HepG2 (cell line): ENCODE results near the gene CARTPT. TPM values are rescaled to one million over a fixed set of nuclear protein-coding genes. Genes with fewer than 3 reads are reported as not detected.

Experiments used
- ATAC-seq: fragments of 200-7000 bp; cut with Tn5 transposase; 3 replicates; pipeline ENCODE4 v1.9.1; 2020; ENCODE audit warnings: mild to moderate bottlenecking, moderate library complexity
- BruUV-seq: library from RNA; stranded (reverse); fragments of 400-500 nt; replicated peaks from 2 replicates; lab custom pipeline; 2021; lab: Mats Ljungman, UMichigan
- CTCF ChIA-PET: fragments of 300-600 bp; formaldehyde crosslinking; extraction: SDS; loops from one replicate; lab custom pipeline; 2021; ENCODE audit warnings: low total read pairs, inconsistent platforms, low intra/inter-chr PET ratio; lab: Yijun Ruan, JAX
- POLR2A ChIA-PET: fragments of 350-600 bp; sonication (Branson Sonifier 250); formaldehyde crosslinking; loops from one replicate; lab custom pipeline; 2020; ENCODE audit warnings: antibody characterized with exemption, inconsistent platforms; lab: Yijun Ruan, JAX
- DNase-seq: peaks from one replicate; pipeline ENCODE4 v3.0.0-alpha.2; 2015; ENCODE audit warnings: low spot score
- FAIRE-seq: peaks from 3 replicates; lab custom pipeline; 2011; peaks lifted over from hg19 to GRCh38; lab: Jason Lieb, UNC
- H2AFZ ChIP-seq: one replicate; pipeline ENCODE4 v1.6.1; 2011; ENCODE audit warnings: low read length, inconsistent platforms
- H3K27ac ChIP-seq: fragments of 300-600 bp; 3 replicates; pipeline ENCODE4 v1.8.0; 2011; ENCODE audit warnings: mixed run types, mild to moderate bottlenecking, mixed read lengths, low read length, inconsistent platforms; ENCODE audit not compliant: insufficient read depth; ENCODE audit errors: extremely low read length
- H3K27me3 ChIP-seq, 2 experiments: fragments of 200-600 bp in 1 of 2; 2 replicates in 1 of 2; 3 replicates in 1 of 2; pipeline versions ENCODE4 v1.6.0 to v1.8.0; 2011; ENCODE audit warnings: low read length in 2 of 2, mild to moderate bottlenecking in 2 of 2, moderate library complexity in 2 of 2, inconsistent platforms in 1 of 2; ENCODE audit not compliant: insufficient read depth in 2 of 2, control insufficient read depth in 1 of 2
- H3K36me3 ChIP-seq, 2 experiments: fragments of 200-600 bp in 1 of 2; replicated peaks in 1 of 2; 2 replicates in 1 of 2; 3 replicates in 1 of 2; pipeline versions ENCODE4 v1.5.1 to v1.8.0; 2011; ENCODE audit warnings: low read length in 2 of 2, inconsistent platforms in 1 of 2; ENCODE audit not compliant: insufficient read depth in 2 of 2, control insufficient read depth in 1 of 2
- H3K4me1 ChIP-seq: 2 replicates; pipeline ENCODE4 v1.5.1; 2012; ENCODE audit warnings: low read length, inconsistent platforms; ENCODE audit not compliant: insufficient read depth
- H3K4me2 ChIP-seq: 2 replicates; pipeline ENCODE4 v1.6.0; 2011; ENCODE audit warnings: low read depth, low read length, inconsistent platforms
- H3K4me3 ChIP-seq, 3 experiments: fragments of 200-600 bp in 1 of 3; sonication (generic), shearing (Covaris generic) in 1 of 3; replicated peaks in 1 of 3; 2 replicates each; pipeline ENCODE4 v1.5.1; 2011 to 2016; ENCODE audit warnings: low read length in 3 of 3, inconsistent platforms in 2 of 3, low read depth in 2 of 3, mild to moderate bottlenecking in 2 of 3, control low read depth in 1 of 3, mixed read lengths in 1 of 3; ENCODE audit not compliant: insufficient read depth in 1 of 3
- H3K79me2 ChIP-seq: one replicate; pipeline ENCODE4 v1.6.1; 2011; ENCODE audit warnings: low read length, inconsistent platforms; ENCODE audit not compliant: insufficient read depth
- H3K9ac ChIP-seq: 2 replicates; pipeline ENCODE4 v1.6.0; 2011; ENCODE audit warnings: mild to moderate bottlenecking, low read depth, low read length, inconsistent platforms; ENCODE audit not compliant: insufficient read depth
- H3K9me3 ChIP-seq: 2 replicates; pipeline ENCODE4 v1.5.1; 2012; ENCODE audit warnings: mild to moderate bottlenecking, low read length
- H4K20me1 ChIP-seq: 2 replicates; pipeline ENCODE4 v1.6.0; 2011; ENCODE audit warnings: inconsistent platforms, mild to moderate bottlenecking, low read length, moderate library complexity; ENCODE audit not compliant: insufficient read depth
- CREB3 ChIP-seq: sonication (generic); formaldehyde crosslinking; IDR thresholded peaks from 2 replicates; pipeline ENCODE4 v1.5.0; 2020; ENCODE audit warnings: missing genetic modification reagents
- FOXP1 ChIP-seq, 2 experiments: fragments of 450-650 bp in 1 of 2; IDR thresholded peaks; 2 replicates each; pipeline ENCODE4 v1.6.1; 2017 to 2018; ENCODE audit warnings: antibody characterized with exemption in 1 of 2
- KDM5A ChIP-seq: fragments of 200-600 bp; sonication (generic); IDR thresholded peaks from 2 replicates; pipeline ENCODE4 v1.7.0; 2018; ENCODE audit warnings: antibody characterized with exemption, mild to moderate bottlenecking, low read length, borderline replicate concordance
- NCOR1 ChIP-seq: fragments of 200-600 bp; sonication (generic); IDR thresholded peaks from 2 replicates; pipeline ENCODE4 v1.7.0; 2017; ENCODE audit warnings: antibody characterized with exemption, low read length, borderline replicate concordance
- NR3C1 ChIP-seq: sonication (generic); formaldehyde crosslinking; IDR thresholded peaks from 2 replicates; pipeline ENCODE4 v1.4.0; 2020; ENCODE audit warnings: missing genetic modification reagents
- SMAD3 ChIP-seq: sonication (generic); formaldehyde crosslinking; IDR thresholded peaks from 2 replicates; pipeline ENCODE4 v1.4.0; 2020; ENCODE audit warnings: missing genetic modification reagents
- STAG1 ChIP-seq: sonication (generic); formaldehyde crosslinking; IDR thresholded peaks from 2 replicates; pipeline ENCODE4 v1.4.0; 2020; ENCODE audit warnings: missing genetic modification reagents
- ZIK1 ChIP-seq: sonication (generic); formaldehyde crosslinking; IDR thresholded peaks from 2 replicates; pipeline ENCODE4 v1.5.0; 2020; ENCODE audit warnings: mild to moderate bottlenecking, low read depth, missing genetic modification reagents, borderline replicate concordance
- ZNF543 ChIP-seq: sonication (generic); formaldehyde crosslinking; IDR thresholded peaks from 2 replicates; pipeline ENCODE4 v1.4.0; 2020; ENCODE audit warnings: mild to moderate bottlenecking, missing genetic modification reagents
- WGBS: methylation state at CpG from one replicate; pipeline ENCODE4 v1.1.6; 2017; ENCODE audit warnings: low lambda C conversion rate; 5-methylcytosine and 5-hydroxymethylcytosine counted together
- in situ Hi-C: cut with HindIII; loops from 2 replicates; pipeline ENCODE4 v1.10.0; 2017; ENCODE audit warnings: low pct_unique_long_range_greater_than_20kb; ENCODE audit not compliant: extremely low pct_ligation_motif_present
- intact Hi-C: fragments of 100-400 bp; cut with micrococcal nuclease; formaldehyde crosslinking; loops from one replicate; pipeline ENCODE4 v1.10.0; 2022; ENCODE audit not compliant: unreplicated experiment
- polyA plus RNA-seq, 8 experiments: library from polyadenylated mRNA; depleted of rRNA in 3 of 8; stranded (reverse) in 7 of 8; unstranded in 1 of 8; fragments of >200 nt; fragmentation: Illumina TruSeq in 4 of 8; extraction: Trizol in 4 of 8; gene quantifications; 2 replicates each; pipeline versions ENCODE4 v1.2.1 to v1.2.3, GENCODE V29; 2011 to 2016; ENCODE audit warnings: low read depth in 4 of 8, missing spikeins in 1 of 8, mixed read lengths in 1 of 8; ENCODE audit not compliant: insufficient read depth in 1 of 8
- total RNA-seq, 5 experiments: library from RNA; depleted of rRNA; stranded (reverse); fragments of >200 nt; fragmentation: Illumina TruSeq; extraction: Trizol; gene quantifications; 2 replicates each; pipeline ENCODE4 v1.2.3, GENCODE V29; 2016; ENCODE audit warnings: low read depth in 1 of 5
- TF ChIP-seq, protein P1 (sequence below): sonication (generic); formaldehyde crosslinking; IDR thresholded peaks from 2 replicates; pipeline ENCODE4 v1.4.0; 2020; ENCODE audit warnings: mild to moderate bottlenecking, missing genetic modification reagents

Gene CARTPT
- total and polyA plus RNA-seq, 2 of the 13 experiments (the other 11 are each of a cell fraction or from before 2014, with no cell fraction given), result not detected

GRCh38 chr5:71684309-71684708 is 34.8 kb upstream of the CARTPT start:
- CTCF ChIA-PET, result no interaction called here

GRCh38 chr5:71693828-71694427 is 25.1 kb upstream of the CARTPT start:
- CTCF ChIA-PET, result no interaction called here
- in situ Hi-C loops, result no loop called here
- 0 out of 2 replicates have a peak, but pooled peaks have one; percentile 58 for TF ChIP-seq SMAD3 (CRISPR knock-in tag)
- no peak for TF ChIP-seq FOXP1 (IDR thresholded peaks at IDR 0.05)
- peak; percentile 30; the same call in 1 of the 2 replicates for TF ChIP-seq FOXP1 (CRISPR knock-in tag; IDR thresholded peaks at IDR 0.05)
- no peak for TF ChIP-seq ZIK1 (CRISPR knock-in tag)
- TF ChIP-seq NCOR1, result peak; percentile 50; the same call in 1 of the 2 replicates

More at GRCh38 chr5:71684309-71684708, 34.8 kb upstream of the CARTPT start:
- no TSS peak for BruUV-seq
- DNase-seq (no peak), ATAC-seq (no peak), FAIRE-seq (no peak)
- in situ Hi-C loops (no loop called here), intact Hi-C loops (no loop called here)
- no peak overlapping the region for H3K27ac ChIP-seq
- no peaks in the 10 kb centered on the region for H3K9me3 ChIP-seq
- H3K79me2 ChIP-seq, result no peaks in the 10 kb centered on the region
- TF ChIP-seq NR3C1 (no peak), STAG1 (CRISPR knock-in tag) (no peak), CREB3 (CRISPR knock-in tag) (no peak), ZNF543 (CRISPR knock-in tag) (no peak), KDM5A (no peak)
- TF ChIP-seq, protein P1, sequence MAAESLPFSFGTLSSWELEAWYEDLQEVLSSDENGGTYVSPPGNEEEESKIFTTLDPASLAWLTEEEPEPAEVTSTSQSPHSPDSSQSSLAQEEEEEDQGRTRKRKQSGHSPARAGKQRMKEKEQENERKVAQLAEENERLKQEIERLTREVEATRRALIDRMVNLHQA (CRISPR knock-in tag), result no peak
- no peaks in the 10 kb centered on the region; a peak in 1 of 5 replicates for H3K27me3 ChIP-seq
- no peaks in the 10 kb centered on the region for H4K20me1 ChIP-seq
- no peak overlapping the region for H3K9ac ChIP-seq
- no peak overlapping the region for H3K4me3 ChIP-seq
- no peak overlapping the region for H2AFZ ChIP-seq
- no peaks in the 10 kb centered on the region for H3K36me3 ChIP-seq
- H3K4me2 ChIP-seq, result no peak overlapping the region
- 56% methylated on average over 2 of the region's 2 CpGs for WGBS
- no peaks in the 10 kb centered on the region for H3K4me1 ChIP-seq
- POLR2A ChIA-PET, result interaction anchor here (2.9 kb wide), 1 partner anchor 10 kb away, joined by 11 read pairs; no protein-coding TSS in a partner anchor

More at GRCh38 chr5:71693828-71694427, 25.1 kb upstream of the CARTPT start:
- Histone ChIP-seq H3K4me1 (peaks cover 39% of the 10 kb centered on the region), H3K27ac (peak overlapping the region; percentile 90), H3K9ac (peak overlapping the region; percentile 73), H3K9me3 (no peaks in the 10 kb centered on the region), H3K4me2 (peak overlapping the region; percentile 88), H2AFZ (peak overlapping the region; percentile 37), H3K79me2 (no peaks in the 10 kb centered on the region), H4K20me1 (no peaks in the 10 kb centered on the region), H3K36me3 (no peaks in the 10 kb centered on the region), H3K4me3 (peak overlapping the region; percentile 65 to 72 (median 67)), H3K27me3 (no peaks in the 10 kb centered on the region)
- peak; percentile 98 for FAIRE-seq
- WGBS, result under 1% methylated on average over 7 of the region's 7 CpGs
- intact Hi-C loops, result no loop called here
- POLR2A ChIA-PET, result interaction anchor here (0.7 to 2.2 kb wide), 9 partner anchors 9 to 626 kb away, joined by 3 to 18 read pairs (median 3); partner anchors contain the start of genes MCCC2, MRPS27 and PTCD2
- TSS peak; percentile 63 for BruUV-seq
- DNase-seq, result peak; percentile 87
- peak; percentile 95 for ATAC-seq
